Measurements from ENCODE around the gene RUSF1.
"Not testable (repeated sequence)": the region's sequence is repeated elsewhere in the genome, so short reads cannot be mapped to it uniquely, and the experiment has no call there.

The RUSF1 gene

GRCh38 chr16:31513884-31514283, 5.7 kb upstream of the RUSF1 start:
- DNase-seq = no peak

- DNase-seq = no peak
Measured at GRCh38 chr16:31513126-31513525, 4.9 kb upstream of the RUSF1 start.

GRCh38 chr16:31508706-31509195, 560 bp upstream of the RUSF1 start:
- no peak for DNase-seq

- no peak for DNase-seq
Measured at GRCh38 chr16:31507617-31507928, 618 bp downstream of the RUSF1 start.

- DNase-seq = no peak
Measured at GRCh38 chr16:31505483-31505882, 2.7 kb downstream of the RUSF1 start.

- no peak for DNase-seq
Measured at GRCh38 chr16:31504159-31504558, 4.0 kb downstream of the RUSF1 start.

- DNase-seq = not testable (repeated sequence)
Measured at GRCh38 chr16:31503555-31503954, 4.6 kb downstream of the RUSF1 start.

GRCh38 chr16:31502981-31503380, 5.2 kb downstream of the RUSF1 start:
- DNase-seq = no peak

- no peak for DNase-seq
Measured at GRCh38 chr16:31501966-31502348, 6.2 kb downstream of the RUSF1 start.

- no peak for DNase-seq
Measured at GRCh38 chr16:31501226-31501965, 6.8 kb downstream of the RUSF1 start.

- no peak for DNase-seq
Measured at GRCh38 chr16:31499928-31500327, 8.3 kb downstream of the RUSF1 start.

GRCh38 chr16:31498493-31498892, 9.7 kb downstream of the RUSF1 start:
- no peak for DNase-seq

GRCh38 chr16:31496670-31497069, 11.5 kb downstream of the RUSF1 start:
- no peak for DNase-seq

- no peak for DNase-seq
Measured at GRCh38 chr16:31493506-31494125, 14.6 kb downstream of the RUSF1 start.

- DNase-seq = no peak
Measured at GRCh38 chr16:31491778-31492418, 16.3 kb downstream of the RUSF1 start.

- DNase-seq = no peak
Measured at GRCh38 chr16:31489616-31490584, 18.3 kb downstream of the RUSF1 start.

- no peak for DNase-seq
Measured at GRCh38 chr16:31489298-31489564, 19.0 kb downstream of the RUSF1 start.

GRCh38 chr16:31488468-31489297, 19.5 kb downstream of the RUSF1 start:
- DNase-seq = no peak

- peak in 1 of 2 experiments; percentile 38 for DNase-seq
Measured at GRCh38 chr16:31487720-31488467, 20.3 kb downstream of the RUSF1 start.

- DNase-seq = no peak
Measured at GRCh38 chr16:31487071-31487719, 21.0 kb downstream of the RUSF1 start.

GRCh38 chr16:31486045-31486444, 22.1 kb downstream of the RUSF1 start:
- no peak for DNase-seq
